ENCODE data around the gene FNDC4.

GRCh38 chr2:27445615-27446014, 49.4 kb downstream of the FNDC4 start:
- no peak for TF ChIP-seq CTCF (IDR thresholded peaks at IDR 0.05; ENCODE audit: insufficient read depth, low read length)
- TF ChIP-seq REST (IDR thresholded peaks at IDR 0.05; ENCODE audit: insufficient replicate concordance, low read depth) = no peak

All from HL-60 (cell line).